Fibroblast of peridontal ligament (primary cell): ENCODE results near the gene FAM216B.
A peak's percentile ranks its signal among the peaks of the same experiment; 100 is the strongest.
"Not testable (repeated sequence)": the region's sequence is repeated elsewhere in the genome, so short reads cannot be mapped to it uniquely, and the experiment has no call there.

Experiments used
- DNase-seq: peaks from one replicate; pipeline ENCODE4 v3.0.0-alpha.2; 2010; ENCODE audit errors: extremely low read depth

FAM216B gene

GRCh38 chr13:42780044-42780443, 1.3 kb upstream of the FAM216B start:
- DNase-seq = no peak

GRCh38 chr13:42786715-42787114, 5.3 kb downstream of the FAM216B start:
- no peak for DNase-seq

DNA sequence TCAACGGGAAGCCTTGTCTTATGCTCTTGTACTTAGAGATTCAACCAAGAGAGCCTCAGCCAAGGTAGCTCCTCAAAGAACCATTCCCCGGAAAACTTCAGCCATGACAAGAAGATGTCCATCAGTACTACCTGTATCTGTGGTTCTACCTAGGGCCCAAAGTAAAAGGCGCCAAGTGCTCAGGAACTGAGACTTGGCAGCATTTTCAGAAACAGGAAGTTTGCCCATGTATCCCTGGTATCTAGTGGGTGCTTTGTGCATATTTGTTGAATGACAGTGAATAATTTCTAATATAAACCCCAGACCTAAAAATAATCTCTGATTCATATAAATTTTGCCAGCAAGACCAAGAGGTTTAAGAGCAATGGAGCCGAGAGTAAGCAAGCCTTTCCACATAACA, 7.2 kb downstream of the FAM216B start:
- no peak for DNase-seq

DNA sequence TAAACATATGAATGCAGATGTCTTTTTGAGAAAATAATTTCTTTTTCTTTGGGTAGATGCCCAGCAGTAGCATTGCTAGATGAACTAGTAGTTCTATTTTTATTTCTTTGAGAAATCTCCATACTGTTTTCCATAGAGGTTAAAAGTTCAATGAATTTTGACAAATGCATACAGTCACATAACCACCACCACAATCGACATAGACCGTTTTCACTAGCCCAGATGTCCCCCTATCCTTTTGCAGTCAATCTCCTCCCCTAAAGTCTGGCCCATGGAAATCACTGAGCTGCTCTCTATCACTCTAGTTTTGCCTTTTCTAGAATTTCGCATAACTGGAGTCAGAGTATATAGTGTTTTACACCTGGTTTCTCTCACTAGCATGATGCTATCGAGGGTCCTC, 10.8 kb downstream of the FAM216B start:
- DNase-seq = no peak

- DNase-seq = no peak
Measured at GRCh38 chr13:42794577-42795275, 13.3 kb downstream of the FAM216B start.

DNA sequence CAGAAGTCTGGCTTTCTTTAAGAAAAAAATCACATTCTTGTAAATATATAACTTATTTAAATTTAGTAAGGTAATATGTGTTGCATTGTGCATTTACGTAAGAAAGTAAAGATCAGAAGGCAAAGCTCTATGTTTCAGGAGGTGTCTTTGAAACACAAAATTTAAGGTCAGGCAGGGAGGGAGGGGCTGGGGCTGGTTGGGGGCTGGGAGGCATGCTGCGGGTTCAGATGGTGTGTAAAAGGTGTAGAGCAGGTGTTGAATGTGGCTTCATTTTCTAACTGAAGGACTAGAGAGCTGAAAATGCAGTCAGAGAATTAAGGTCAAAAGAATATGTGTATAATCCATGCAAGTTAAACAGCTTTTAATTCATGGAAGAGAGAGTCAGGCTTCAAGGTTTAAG, 14.3 kb downstream of the FAM216B start:
- no peak for DNase-seq

DNA sequence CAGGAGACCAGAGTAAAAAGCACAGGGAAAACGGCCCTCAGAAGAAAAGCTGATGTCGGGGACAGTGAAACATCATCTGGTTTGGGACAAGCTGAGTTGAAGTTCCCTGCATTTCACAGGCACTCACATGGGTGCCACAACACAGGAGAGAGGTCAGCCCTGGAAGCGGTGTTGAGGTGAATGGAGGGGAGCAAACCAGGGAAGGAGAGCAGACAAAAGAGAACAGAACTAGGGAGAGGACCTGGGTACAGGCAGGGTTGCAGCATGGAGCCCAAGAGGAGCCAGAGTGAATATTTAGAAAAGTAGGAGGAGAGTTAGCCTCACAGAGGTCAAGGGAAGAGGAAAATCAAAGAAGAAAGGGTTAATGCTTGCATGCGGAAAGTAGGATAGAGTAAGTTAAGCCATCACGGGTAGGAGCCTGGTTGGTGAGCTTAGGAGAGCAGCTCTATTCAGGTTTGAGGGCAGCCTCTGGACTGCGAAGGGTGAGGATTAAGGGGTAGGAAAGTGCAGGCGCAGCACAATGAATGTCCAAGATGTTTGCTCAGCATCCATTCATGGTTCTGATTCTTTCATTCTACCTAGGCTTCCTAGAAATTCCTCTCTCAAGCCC, 15.5 kb downstream of the FAM216B start:
- DNase-seq = no peak

GRCh38 chr13:42798118-42798517, 16.7 kb downstream of the FAM216B start:
- no peak for DNase-seq

GRCh38 chr13:42800109-42800643, 18.8 kb downstream of the FAM216B start:
- no peak for DNase-seq

DNA sequence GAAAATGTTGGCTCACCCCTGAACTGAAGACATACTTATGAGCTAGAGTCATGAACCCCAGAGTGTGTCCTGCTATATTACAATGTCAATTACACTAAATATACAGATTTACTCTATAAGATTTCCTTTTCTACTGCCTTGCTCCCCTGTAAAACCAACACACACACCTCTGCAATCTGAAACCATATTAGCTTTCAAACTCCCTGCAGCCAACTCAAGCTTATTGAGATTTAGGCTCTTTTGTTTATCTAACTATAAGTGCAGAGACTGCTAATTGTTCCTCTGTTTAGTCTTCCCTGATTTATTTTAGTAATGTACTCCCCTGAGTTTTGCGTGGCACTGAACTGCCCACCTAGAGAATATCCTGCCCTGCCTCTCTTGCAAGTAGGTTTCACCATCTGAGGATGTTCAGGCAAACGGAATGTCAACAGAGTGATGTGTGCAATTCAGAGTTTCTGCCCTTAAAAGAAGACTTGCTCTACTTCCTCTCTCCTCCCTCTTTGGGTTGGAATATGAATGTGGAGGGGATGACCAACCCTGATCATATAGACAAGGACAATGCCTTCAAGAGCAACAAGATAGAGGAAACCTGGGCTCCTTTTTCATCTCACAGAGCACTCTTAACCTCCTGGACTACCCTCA, 22.3 kb downstream of the FAM216B start:
- DNase-seq = peak; percentile 68

DNA sequence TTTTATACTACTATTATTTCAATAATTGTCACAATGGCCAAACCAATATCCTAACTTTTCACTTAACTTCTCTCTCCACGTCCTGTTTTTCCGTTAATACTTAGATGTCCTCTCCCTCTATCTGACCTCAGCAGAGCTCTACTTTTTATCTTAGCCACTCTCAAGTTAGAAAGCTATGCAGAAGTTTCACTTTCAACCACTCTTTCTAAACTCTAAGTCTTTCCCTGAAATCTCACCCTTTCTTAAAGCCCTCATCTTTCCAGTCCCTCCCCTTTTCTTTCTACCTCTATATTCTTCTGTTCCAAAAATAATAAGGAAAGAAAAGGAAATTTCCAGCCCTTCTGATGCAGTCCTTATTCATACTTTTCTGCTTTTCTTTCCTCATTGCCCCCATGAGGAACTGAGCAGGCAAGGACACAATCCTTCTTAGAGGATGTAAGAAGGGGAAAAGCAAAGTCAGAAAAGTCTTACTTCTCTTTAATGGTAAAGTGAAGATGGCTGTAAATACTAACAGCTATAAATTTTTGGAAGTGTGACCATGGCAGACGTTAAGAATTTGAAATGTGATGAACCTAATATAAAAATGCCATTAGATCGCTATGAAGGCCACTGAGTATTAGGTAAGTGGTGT, 23.0 kb downstream of the FAM216B start:
- DNase-seq = peak; percentile 44

DNA sequence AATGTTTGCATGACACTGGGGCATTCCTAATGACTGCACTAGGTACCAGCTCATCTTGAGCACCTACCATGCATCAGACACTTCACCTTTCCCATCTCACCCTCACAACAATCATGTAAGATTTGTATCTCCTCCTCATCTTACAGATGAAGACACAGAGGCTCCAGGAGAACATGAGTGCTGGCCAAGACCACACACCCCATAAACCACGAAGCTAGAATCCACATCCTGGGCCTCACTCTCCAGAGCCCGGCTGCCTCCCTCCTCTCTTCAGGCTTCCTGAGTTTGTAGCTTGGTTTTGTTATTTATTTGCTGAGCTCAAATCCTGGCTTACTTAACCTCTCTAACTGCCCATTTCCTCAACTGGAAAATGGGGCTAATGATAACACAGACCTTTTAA, 25.9 kb downstream of the FAM216B start:
- no peak for DNase-seq

DNA sequence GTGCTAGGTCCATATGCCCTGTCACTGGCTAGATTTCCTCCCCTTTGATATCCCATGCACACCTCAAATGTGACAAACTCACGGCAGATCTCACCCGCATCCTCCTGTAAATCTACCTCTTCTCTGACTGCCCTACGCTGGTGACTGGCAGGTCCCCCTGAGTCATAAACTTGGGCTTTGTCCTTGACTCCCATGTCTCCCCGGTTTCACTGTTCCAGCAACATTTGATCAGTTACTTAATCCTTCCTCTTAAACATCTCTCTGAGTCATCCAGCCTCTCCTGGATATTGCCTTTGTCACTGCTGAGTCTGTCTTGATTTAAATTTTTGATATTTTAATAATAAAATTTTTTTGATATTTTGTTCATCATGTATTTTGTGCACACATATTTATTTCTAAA, 26.5 kb downstream of the FAM216B start:
- peak; percentile 32 for DNase-seq

GRCh38 chr13:42808341-42808940, 27.1 kb downstream of the FAM216B start:
- DNase-seq = no peak

GRCh38 chr13:42812316-42812715, 30.9 kb downstream of the FAM216B start:
- DNase-seq = peak; percentile 51

- peak; percentile 98 for DNase-seq
Measured at GRCh38 chr13:42814868-42815267, 33.5 kb downstream of the FAM216B start.

GRCh38 chr13:42815681-42816080, 34.3 kb downstream of the FAM216B start:
- DNase-seq = peak; percentile 60

- DNase-seq = no peak
Measured at GRCh38 chr13:42816538-42816937, 35.2 kb downstream of the FAM216B start.

- DNase-seq = not testable (repeated sequence)
Measured at GRCh38 chr13:42819687-42820086, 38.3 kb downstream of the FAM216B start.

- DNase-seq = peak; percentile 44
Measured at GRCh38 chr13:42820451-42820850, 39.1 kb downstream of the FAM216B start.

DNA sequence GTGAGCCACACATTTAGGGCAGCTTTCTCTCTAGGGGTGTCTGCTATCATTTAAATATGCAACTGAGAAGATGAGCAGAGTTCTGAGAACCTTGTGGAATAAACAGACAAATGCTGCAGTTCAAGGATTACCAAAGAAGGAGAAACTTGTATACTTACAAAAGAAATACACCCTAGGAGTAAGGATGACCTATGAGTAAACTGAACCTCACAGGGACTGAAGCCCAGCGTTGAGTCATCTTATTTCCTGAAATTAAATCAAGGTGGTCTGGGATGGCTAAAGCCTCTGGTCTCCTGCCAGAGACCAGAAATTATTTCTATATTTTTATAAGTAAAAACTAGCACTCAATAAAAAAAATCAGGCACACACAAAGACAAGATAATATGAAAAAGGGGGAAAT, 40.1 kb downstream of the FAM216B start:
- peak; percentile 87 for DNase-seq
